ENCODE data around the gene PLXND1.

The PLXND1 gene

GRCh38 chr3:129585949-129586657, 20.4 kb downstream of the PLXND1 start:
- DNase-seq (ENCODE audit: low read depth, low spot score), result no peak

DNA sequence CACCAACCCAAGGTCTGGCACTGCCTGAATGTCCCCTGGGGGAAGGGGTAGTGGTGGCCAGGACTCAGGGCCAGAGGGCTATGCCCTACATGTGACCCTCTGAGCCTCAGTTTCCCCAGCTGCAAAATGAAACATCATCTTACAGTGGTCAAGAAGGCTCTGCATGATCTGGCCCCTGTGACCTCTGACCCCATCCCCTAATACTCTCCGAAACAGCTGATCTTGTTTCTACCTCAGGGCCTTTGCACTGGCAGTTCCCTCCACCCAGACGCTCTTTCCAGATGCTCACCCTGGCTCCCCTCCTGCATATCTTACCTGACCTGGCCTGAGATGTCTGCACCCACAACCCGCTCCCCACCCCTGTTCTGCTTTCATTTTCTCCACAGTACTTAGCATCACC, 21.8 kb downstream of the PLXND1 start:
- no peak for DNase-seq (ENCODE audit: low read depth, low spot score)

- DNase-seq (ENCODE audit: low read depth, low spot score), result no peak
Measured at GRCh38 chr3:129583289-129583688, 23.2 kb downstream of the PLXND1 start.

DNA sequence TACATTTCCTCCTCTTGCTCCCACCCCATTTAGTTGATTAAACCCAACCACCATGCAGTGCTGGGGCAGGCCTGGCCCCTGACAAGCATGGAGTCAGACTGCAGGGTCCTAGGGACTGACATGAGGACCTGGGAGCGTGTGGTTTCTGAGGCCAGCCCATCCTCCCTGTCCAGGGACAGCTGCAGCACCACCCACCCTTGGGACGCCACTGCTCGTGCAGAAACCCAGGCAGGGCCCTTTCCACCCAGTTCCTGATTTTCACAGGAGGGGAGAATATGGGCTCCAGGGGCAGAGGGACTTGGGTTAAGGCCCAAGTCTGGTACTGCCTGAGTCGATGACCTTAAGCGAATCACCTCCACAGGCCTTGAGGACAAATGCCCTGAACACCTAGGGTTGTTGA, 23.7 kb downstream of the PLXND1 start:
- DNase-seq (ENCODE audit: low read depth, low spot score), result no peak

DNA sequence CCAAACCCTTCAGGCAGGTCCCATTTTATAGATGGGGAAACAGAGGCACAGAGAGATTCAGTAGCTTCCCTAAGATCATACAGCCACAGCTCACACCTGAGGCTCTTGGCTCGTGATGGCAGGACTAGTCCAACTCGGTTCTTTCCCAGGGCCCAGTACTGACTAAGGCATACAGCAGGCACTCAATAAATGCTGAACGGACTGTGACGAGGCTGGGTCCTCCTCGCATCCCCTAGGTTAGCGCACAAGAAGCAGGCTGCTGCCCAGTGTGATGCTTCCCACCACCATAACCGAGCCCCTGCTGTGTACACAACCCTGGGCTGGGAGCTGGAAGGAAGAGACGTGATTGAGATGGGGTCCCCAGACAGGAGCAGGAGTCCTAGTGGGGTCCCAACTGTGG, 24.9 kb downstream of the PLXND1 start:
- DNase-seq (ENCODE audit: low read depth, low spot score), result no peak

- DNase-seq (ENCODE audit: low read depth, low spot score), result no peak
Measured at GRCh38 chr3:129579991-129580390, 26.5 kb downstream of the PLXND1 start.

GRCh38 chr3:129577925-129578786, 28.3 kb downstream of the PLXND1 start:
- no peak for DNase-seq (ENCODE audit: low read depth, low spot score)

DNA sequence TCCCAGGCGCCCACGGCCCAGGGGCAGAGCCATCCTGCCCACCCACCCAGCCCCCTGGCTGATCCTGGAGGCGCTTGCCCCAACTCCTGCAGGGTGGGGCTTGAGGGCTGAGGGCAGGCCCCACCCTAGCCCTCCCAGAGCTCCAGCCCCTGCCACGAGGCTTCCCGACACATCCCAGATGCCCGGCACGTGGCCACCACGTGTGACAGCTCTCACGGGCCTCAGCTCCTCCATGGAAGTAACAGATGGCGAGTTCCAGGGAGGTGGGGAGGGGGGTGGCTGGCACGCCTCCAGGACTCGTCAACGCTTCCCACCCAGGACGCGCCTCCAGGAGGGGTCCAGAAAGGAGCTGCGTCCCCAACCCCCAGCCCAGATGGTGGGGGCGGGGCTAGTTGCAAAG, 29.1 kb downstream of the PLXND1 start:
- no peak for DNase-seq (ENCODE audit: low read depth, low spot score)

GRCh38 chr3:129576514-129577352, 29.7 kb downstream of the PLXND1 start:
- no peak for DNase-seq (ENCODE audit: low read depth, low spot score)

DNA sequence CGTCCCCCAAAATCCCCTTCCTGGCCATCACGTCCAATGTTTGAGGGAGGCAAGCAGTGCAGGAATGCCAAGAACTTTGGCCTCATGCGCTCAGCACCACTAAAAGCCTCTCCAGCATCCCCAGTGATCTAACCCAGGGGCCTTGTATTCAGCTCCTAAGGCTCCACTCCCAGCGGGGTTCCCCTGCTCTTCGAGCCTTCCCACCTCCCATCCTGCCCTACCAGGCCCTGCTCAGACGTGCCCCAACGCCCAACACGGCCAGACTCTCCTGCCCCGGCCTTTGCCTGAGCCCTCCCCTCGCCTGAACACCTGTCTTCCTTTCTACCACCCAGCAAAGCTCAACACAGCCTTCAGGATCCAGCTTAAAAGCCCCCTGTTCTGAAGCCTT, 30.5 kb downstream of the PLXND1 start:
- peak; percentile 67 for DNase-seq (ENCODE audit: low read depth, low spot score)

DNA sequence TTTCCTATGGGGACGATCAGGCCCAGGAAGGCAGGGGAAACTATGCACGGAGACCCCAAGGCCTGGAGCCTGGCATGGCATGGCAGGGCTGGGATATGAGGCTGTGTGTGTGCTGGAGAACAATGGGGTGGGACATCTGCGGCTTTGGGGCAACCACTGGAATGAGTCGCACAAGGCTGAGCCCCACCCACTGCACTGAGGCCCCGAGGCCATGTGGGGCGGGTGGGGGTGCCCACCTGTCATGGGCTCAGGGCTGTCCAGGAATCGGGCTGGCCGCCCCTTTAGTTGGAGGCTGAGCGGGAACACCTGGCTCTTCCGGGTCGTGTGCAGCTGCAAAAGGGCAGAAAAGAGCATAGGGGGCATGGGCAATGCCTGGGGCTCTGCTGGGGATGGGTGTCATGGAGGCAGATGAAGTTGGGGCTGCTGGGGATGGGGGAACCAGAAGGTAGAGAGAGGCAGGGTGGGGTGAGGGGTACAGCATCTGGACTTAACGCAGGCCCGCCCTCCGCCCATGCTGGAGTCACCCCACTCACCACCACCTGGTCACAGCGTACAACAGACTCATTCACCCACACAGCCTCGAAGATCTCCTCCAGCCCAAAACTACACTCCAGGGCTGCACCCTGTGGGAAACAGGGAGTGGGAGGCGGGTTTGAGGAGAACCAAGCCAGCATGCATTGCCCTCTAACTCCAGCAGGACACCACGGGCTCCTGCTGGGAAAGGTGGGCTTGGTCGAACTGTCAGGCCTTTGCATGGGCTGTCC, 31.1 kb downstream of the PLXND1 start:
- no peak for DNase-seq (ENCODE audit: low read depth, low spot score)

- DNase-seq (ENCODE audit: low read depth, low spot score), result no peak
Measured at GRCh38 chr3:129574206-129574605, 32.3 kb downstream of the PLXND1 start.

- DNase-seq (ENCODE audit: low read depth, low spot score), result no peak
Measured at GRCh38 chr3:129573493-129573892, 33.0 kb downstream of the PLXND1 start.

GRCh38 chr3:129572603-129573002, 33.9 kb downstream of the PLXND1 start:
- no peak for DNase-seq (ENCODE audit: low read depth, low spot score)

GRCh38 chr3:129571605-129572547, 34.6 kb downstream of the PLXND1 start:
- no peak for DNase-seq (ENCODE audit: low read depth, low spot score)

DNA sequence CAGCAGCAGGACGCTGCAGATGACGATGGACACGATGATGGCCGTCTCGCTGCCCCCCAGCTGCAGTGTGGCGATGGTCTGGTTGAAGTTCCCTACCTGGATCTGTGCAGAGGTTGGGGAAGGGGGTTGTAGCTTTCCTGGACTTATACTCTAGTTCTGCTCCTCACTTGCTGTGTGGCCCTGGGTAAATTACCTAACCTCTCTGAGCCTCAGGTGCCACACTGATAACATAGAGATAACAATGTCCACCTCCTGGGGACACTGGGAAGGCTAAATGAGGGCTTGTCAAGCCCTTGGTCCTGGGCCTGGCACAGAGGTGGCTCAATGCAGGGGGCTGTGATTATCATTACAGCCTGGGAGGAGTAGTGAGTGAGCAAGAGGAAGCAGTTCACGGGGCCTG, 36.6 kb downstream of the PLXND1 start:
- DNase-seq (ENCODE audit: low read depth, low spot score), result no peak

- no peak for DNase-seq (ENCODE audit: low read depth, low spot score)
Measured at GRCh38 chr3:129567939-129568338, 38.5 kb downstream of the PLXND1 start.

DNA sequence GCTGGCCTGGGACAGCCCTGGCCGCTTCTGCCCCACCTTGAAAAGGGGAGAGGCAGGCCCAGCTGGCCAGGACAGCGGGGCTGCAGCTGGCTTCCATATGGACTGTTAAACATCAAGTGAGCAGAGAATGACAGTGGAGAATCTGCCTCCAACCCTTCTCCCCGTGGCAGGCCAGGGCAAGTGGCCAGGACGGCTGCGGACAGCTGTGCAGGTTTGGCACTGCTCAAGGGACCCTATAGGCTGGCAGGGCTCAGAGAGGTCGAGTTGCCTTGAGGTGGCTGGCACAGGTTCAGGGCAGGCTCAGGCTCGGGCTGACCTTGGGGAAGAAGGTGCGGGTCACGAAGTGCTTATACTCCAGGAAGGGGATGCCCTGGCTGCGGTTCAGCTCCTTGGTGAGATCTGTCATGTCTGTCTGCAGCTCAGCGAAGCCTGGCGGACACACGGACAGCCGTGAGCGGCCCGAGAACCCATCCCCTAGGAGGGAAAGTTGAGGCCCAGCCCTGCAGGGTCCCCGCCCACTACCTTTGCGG, 39.2 kb downstream of the PLXND1 start:
- no peak for DNase-seq (ENCODE audit: low read depth, low spot score)

DNA sequence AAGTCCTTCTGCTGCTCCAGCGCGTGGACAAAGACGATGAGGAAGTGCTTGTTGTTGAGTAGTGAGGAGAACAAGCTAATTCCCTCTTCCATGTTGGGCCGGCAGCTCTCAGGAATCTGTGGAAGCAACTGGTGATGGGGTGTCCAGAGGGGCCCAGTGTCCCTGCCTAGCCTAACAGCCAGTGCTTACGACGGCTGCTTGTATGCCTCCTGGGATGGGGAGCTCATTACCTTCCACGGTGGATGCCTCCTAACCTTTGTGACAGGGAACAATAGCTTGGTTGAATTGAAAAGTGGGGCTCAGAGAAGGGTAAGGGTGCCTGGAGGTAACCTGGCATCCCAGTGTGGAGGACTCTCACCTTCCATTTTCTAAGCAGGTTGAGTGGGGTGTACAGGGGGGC, 40.6 kb downstream of the PLXND1 start:
- no peak for DNase-seq (ENCODE audit: low read depth, low spot score)

Measured in ELF-1 (cell line).